Measurements from ENCODE around the gene IGF2BP2.

The IGF2BP2 gene

DNA sequence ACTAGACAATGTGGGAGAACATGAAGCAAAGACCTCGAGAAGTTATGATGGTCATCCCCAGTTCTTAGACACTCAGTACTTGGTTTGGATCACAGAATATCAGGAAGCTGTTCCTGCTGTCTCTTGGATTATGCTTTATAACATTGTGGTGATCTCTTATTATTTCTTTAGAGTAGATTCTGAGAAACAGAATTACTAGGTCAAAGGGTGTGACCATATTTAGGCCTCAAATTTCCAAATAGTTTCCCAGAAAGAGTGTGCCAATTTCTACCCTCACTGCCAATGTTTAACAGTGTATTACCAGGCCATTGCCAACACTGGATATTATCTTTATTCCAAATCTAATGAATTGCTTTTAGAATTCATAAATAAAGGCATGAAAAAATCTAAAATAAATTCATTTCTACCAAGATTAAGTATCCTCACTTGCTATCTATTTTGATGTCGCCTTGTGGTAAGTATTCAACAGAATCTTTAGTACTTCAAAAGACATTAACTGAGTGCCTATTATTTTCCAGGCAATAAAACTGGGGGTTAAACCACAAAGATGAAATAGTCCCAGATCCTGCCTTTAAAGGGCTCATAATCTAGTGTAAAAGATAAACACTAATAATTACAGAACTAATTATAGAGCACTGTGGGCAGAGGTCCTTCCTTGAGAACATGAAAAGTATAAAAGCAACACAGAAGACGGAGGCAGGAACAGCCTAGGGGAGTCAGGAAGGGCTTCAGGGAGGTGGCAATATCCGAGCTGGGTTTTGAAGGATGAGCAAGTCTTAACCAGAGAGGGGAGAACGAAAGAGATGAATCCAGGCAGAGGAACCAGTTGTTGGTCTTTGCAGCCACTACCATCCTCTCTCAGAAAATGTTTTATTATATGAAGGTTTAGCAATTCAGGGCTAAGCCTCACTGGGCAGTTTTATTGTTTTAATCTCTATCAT, 86.8 kb downstream of the IGF2BP2 start:
- DNase-seq (ENCODE audit: low read depth in 2 of 2) = no peak

DNA sequence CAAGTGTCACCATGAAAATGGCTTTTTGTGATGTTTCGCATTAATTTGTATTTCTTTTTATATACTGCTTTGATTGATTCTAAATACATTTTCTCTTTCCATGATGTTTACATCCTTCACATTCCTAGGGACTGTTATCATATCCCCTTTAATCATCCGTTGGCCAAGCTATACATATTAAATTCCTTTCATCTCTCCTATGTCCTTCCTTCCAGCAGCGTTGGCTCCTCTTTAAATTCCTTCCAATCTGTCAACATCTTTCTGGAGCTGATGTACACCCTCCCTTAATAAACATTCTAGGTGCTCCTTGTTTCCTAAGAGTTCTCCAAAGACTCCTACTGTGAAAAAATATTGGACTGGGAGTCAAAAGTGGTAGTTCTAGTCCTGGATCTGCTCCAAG, 87.8 kb downstream of the IGF2BP2 start:
- no peak for DNase-seq (ENCODE audit: low read depth in 2 of 2)

DNA sequence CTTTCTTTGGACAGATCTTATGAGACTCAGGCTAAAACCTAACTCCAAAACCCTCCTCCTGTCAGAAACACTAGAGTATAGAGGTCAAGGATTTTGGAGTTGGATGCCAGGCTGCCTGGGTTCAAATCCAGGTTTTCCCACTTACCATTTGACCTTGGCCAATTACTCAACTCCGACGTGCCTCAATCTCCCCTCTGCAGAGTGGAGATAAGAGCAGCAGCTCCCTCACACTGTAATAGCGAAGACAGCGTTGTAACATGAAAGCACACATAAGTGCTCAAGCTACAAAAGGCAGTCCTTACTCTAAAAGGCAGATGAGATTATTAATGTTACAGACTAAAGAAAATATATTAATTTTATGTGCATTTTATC, 90.1 kb downstream of the IGF2BP2 start:
- DNase-seq (ENCODE audit: low read depth in 2 of 2) = no peak

DNA sequence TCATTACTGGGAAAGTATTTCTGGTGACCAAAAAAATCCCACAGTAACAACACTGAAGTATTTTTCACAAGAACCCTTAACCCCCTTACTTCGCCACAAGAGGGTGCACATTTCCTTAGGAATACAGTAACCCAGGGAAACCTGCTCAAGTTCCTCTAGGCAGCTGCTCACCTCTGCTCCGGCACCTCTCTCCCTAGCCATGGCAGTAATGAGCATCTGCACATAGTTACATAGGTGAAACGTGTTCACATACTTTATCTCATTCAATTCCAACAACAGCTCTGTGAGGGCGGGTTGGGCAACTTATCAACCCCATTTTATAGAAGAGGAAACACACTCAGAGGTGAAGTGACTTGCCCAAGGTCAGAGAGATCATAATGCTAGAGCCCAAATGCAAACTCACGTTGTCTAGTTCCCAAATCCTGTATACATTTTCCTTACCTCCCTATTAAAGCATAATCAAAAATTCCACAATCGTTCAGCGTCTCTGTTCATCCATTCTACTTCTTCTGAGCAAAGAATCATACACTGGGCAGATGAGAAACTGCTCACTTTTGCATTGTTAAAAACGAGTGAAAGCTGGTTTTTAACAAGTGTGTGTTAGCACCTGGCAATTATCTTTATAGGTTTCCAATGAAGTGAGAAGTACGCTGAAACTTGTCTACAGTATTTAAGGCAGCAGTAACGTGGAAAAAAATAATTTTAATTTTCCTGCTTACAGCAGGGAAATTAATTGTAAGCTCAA, 90.7 kb downstream of the IGF2BP2 start:
- no peak for DNase-seq (ENCODE audit: low read depth in 2 of 2)

DNA sequence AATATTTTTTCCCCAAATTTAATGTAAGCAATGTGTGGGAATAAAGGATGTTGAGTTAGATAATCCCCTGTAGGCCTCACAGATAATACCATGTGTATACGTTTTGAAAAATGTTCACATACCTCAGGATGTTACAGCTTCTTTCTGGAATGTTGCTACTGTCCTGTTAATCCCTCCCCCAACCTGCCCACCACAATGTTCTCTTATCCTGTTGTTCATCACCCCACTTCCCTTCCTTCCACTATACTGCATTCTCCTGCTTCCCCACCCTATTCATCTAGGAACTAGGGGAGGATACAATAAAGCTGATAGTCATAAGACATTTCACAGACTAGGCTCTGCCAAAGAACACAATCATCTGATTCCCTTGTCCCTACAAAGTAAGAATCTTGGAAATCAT, 92.1 kb downstream of the IGF2BP2 start:
- no peak for DNase-seq (ENCODE audit: low read depth in 2 of 2)

DNA sequence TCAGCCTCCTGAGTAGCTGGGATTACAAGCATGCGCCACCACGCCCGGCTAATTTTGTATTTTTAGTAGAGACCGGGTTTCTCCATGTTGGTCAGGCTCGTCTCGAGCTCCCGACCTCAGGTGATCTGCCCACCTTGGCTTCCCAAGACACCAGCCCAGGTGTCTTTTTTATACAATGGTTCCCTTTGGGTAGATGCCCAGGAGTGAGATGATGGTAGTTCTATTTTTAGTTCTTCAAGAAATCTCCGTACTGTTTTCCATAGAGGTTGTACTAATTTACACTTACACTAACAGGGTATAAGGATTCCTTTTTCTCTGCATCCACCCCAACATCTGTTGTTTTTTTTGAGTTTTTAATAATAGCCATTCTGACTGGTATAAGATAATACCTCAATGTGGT, 94.3 kb downstream of the IGF2BP2 start:
- DNase-seq (ENCODE audit: low read depth in 2 of 2) = no peak

DNA sequence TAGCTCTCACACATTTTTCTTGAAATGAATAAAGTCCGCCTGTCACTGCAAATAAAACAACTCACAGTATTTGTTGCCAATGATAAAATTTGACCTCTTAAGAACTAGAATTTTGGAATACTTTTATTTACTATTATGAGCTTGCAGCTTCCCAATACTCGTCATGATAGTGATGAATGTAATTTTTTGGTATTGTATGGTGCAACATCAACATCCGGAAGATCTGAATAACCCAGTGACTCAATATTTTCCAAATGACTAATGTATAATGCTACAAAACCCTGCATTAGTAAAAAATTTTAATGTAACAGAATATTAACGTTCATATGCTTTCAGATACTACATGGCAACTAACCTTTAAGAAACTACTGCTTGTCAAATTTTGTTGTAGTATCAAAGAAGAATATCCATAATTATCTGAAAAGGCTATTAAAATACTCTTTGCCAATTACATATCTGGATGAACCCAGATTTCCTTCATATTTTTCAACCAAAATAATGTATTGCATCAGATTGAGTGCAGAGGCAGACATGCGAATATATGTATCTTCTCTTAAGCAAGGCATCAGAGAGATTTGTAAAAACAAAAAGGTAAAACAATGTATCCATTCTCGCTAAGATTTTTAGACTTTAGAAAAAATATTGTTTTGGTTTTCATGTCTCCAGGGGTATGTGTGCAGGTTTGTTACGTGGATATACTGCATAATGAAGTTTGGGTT, 95.3 kb downstream of the IGF2BP2 start:
- no peak for DNase-seq (ENCODE audit: low read depth in 2 of 2)

DNA sequence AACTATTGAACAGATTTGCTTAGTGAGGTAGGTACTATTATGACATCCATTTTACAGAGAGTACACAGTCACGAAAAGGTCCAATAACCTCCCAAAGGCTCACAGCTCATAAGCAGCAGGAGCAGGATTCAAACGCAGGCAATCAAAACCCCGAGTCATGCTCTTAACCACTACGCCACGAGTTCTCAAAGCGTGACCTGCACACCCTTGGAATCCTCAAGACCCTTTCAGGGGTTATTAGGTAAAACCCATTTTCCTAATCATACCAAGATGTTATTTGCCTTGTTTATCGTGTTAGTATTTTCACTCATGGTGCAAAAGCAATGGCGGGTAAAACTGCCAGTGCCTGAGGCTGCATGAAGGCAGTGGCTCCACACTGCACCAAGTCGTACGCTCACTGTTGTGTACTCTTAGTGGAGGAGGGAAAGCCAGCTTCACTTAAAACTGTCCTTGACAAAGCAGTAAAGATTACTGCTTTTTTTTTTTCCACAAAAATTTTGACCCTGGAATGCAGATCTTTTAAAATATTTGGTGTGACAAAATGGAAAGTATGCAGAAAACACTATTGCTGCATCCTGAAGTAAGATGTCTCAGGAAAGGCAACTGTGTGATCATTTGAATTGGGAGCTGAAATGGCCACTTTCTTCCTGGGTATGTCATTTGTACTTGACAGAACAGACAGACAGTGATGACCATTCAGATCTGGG, 96.1 kb downstream of the IGF2BP2 start:
- no peak for DNase-seq (ENCODE audit: low read depth in 2 of 2)

DNA sequence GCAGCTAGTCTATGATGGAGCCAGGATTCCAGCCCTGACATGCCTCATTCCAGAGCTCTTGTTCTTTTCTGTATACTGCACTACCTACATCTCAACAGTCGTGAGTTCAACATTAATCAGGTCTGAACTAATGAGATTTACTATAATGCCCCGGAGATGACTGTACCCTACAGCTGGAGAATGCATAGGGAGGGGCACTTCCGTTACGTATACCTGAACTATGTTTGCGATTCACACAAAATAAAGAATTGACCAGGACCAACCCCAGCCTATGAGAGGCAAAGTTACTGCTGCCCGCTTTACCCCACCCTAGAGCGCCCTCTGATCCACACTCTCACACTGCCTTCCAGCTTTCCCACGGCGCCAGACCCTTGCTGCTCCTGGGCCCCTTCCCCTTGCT, 97.0 kb downstream of the IGF2BP2 start:
- no peak for DNase-seq (ENCODE audit: low read depth in 2 of 2)

DNA sequence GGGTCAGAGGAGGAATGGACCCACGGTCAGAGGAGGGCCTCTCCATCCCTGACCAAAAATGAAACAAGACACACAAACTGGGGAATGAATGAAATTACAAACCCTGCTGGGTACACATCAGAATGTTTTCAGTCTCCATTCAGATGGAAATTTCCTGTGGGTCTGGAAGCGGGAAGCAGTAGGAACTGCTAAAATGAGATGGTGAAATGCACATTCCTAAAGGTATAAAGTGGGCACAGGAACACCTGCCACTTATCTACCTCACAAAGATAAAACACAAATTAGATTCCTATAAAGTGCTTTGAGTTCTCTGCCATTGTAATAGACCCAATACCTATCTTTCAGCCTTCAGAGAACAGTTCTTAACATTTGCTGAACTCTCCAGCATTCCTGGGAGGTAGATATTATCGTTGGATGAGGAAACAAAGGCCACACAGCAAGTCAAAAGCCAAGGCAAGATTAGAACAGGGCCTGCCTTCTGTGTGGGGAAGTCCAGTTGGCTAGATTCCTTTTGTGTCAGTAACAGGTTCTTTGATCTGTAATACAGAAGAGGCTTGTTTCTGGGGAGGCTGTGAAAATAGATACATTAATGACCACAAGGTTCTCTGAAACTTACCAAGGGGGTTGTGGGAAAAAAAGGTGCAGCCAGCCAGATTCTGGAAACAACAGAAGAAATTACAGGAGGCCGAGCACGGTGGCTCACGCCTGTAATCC, 98.4 kb downstream of the IGF2BP2 start:
- no peak for DNase-seq (ENCODE audit: low read depth in 2 of 2)

DNA sequence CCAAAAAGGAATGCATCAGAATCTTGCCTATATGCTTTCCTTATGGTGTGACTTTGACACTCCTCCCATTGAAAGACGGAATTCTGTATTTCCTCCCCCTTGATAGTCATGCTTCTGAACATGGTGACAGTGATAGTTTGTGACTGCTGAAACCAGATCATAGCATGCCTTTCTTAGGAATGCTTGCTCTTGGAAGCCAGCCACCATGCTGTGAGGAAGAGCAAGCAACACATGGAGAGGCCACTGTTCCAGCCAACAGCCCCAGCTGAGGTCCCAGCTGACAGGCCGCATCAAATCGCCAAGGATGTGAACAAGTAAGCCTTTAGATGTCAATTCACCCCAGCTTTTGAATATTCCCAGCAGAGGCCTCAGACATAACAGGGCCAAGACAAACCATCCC, 100.1 kb downstream of the IGF2BP2 start:
- no peak for DNase-seq (ENCODE audit: low read depth in 2 of 2)

DNA sequence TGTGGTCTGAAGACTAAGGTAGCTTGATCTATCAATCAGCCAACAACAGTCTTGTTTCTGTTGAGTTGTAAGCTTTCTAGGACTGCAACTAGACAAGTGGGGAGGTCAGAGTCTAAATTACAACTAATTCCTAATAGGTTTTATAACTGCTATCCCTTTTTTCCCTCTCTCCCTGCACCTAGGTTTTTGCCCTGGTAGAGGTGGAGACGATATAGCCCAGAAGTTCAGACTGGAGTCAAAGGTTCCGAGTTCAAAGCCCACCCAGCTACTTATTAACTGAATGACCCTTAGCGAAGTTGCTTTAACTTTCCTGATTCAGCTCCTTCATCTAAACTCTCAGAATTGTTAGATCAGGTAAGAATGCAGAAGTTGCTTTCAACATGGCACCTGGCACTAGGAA, 100.6 kb downstream of the IGF2BP2 start:
- no peak for DNase-seq (ENCODE audit: low read depth in 2 of 2)

DNA sequence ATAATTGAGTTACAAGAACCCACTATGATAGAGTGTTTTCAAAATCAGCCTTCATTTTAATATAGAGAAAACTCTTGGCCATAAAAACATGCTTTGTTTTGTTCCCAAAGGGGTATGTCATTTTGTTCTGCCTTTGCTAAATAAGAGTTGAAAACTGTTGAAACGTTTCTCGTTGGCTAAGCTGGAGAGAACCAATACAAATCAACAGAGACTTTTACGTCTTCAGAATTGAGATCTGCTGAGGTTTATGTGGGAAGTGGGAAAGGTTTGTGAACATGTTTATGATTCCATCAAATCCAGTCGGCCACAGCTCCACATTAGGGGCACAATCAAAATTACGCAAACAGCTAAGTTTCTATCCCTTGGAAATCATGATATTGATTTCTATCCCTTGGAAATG, 102.0 kb downstream of the IGF2BP2 start:
- DNase-seq (ENCODE audit: low read depth in 2 of 2) = no peak

DNA sequence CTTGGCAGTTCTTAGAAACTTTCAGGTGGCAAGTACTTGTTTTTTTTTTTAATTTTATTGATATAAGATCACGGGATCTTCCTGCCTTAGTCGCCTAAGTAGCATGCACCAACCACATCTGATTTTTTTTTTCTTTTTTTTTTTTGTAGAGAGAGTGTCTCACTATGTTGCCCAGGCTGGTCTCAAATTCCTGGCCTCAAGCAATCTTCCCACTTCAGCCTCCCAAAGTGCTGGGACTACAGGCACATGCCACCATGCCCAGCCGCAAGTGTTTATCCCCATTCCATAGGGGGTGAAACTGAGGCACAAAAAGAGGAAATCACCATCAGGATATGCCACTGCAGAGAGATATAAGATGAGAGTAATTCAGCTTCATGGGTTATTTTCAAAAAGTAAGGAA, 102.9 kb downstream of the IGF2BP2 start:
- no peak for DNase-seq (ENCODE audit: low read depth in 2 of 2)

DNA sequence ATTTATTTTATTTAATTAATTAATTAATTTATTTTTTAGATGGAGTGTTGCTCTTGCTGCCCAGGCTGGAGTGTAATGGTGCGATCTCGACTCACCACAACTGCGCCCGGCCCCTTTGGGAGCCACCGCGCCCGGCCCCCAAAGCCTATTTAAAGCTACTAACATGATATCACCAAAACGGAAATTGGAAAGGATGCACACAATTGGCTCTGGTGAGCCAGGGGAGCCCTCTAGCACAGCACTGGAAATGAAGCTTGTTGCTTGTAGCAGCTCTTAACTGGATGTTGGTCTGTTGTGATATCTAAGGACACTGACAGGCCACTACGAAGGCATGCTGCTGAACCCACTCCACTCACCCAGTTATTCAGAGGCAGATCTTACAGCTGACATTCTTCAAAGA, 104.5 kb downstream of the IGF2BP2 start:
- DNase-seq (ENCODE audit: low read depth in 2 of 2) = no peak

DNA sequence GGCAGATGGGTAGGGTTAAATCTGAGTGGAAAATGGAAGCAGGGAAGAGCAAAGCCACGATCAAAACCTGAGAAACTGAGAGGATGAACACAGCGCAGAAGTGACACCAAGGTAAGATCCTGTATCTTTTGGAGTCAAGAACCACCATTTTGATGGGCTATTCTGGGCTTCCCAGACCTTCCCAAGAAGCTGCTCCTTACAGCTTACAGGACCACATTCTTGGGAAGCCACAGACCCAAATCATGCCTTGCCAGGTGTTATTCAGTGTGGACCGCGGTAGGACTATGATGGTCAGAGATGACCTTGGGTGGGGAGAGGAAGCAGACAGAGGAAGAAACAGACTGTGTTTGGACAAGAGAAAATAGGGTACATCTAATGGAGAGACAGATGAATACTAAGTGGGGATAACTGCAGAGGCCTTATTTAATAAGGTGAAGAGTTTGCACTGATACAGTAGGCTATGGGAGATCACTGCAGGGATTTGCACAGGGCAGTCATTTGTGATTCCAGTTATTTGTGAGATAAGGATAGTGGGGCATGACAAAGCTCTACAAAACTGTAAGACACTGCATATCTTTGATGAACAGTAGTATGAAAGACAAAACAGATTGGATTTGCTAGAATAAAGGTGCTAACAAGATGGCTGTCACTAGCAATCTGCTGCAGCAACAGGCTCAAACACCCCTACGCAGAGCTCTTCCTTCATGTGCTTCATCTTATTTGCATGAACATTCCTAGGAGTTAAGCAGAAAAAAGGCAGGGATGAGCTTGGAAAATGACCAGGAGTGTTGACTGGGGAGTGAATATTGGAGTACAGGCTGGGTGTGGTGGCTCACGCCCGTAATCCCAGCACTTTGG, 105.9 kb downstream of the IGF2BP2 start:
- DNase-seq (ENCODE audit: low read depth in 2 of 2) = no peak

DNA sequence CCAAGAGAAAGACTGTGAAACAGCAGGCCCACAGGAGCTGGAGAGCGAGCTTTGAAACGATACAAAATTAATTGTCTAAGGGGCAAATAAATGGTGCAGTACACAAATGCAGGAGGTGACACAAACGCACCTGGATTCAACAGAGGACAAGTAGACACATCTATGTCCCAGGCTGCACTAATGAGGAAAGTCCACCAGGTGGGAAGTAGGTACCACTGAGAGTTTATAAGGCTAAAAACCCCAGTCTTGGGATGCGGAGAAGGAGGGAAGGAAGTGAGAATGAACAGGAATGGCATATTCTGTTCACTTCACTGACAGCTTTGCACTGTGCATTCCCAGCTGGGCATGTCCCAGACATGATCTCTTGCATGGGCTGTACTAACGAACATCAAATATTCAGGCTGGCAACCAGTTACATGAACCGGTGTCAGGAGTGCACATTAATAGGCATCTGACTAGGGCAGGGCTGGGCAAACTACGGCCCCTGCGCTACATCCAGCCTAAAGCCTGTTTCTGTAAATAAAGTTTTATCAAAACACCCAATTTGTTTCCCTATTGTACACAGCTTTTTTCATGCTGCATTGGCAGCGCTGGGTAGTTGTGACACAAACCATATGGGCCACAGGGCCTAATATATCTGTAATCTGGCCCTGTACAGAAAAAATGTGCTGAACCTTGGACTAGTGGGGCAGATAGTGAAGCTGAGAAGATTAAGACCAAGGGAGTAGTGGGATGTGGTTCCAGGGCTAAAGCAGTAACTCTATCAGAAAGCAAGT, 107.0 kb downstream of the IGF2BP2 start:
- DNase-seq (ENCODE audit: low read depth in 2 of 2) = no peak

DNA sequence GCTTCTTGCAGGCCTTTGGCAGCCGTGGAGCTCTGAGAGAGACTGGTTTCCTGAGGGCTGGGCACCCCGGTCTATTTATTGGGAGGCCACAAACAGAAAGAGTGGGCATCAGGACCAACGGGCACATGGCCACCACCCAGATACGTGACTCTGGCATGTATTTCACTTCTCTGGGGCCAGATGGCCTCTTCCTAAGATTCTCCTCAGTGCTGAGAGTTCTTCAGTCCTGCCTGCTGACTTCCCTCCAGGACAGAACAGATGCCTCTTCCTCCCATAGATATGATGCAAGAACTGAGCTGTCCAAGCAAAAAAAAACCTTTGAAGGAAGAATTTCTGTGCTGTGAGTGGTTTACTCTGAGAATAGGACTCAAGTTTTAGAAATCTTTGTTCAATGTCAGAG, 107.7 kb downstream of the IGF2BP2 start:
- no peak for DNase-seq (ENCODE audit: low read depth in 2 of 2)

DNA sequence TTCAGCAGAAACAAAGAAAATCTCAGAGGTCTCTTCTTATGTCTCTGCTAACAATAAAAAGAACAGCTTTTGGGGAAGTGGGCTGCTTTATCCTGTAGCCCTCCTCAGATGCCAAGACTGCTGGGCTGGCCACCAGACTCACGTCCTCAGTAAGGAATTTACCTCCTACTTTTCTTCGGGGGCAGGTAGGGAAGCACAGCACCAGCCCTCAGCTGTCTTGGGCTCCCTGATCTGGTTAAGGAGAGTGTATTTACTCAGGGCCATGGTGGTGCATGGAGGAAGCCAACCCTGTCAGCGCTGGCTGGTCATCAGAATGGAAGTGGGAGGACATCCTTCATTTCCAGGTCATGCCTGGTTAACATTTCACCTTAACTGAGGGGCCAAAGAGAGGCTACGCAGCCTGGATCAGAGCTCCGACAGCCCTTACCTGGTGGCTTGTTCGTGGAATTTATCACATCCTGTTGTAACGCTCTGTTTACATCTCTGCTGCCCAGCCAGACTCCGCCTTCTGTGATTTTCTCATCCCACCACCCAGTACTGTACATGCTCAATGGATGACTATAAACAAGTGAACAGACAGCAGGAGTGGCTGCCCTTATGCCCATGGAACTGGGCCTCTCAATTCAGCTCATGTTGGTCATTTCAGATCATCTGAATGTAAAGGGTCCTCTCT, 108.3 kb downstream of the IGF2BP2 start:
- DNase-seq (ENCODE audit: low read depth in 2 of 2) = no peak

All from stimulated activated CD4-positive, alpha-beta T cell treated with anti-CD3 and anti-CD28 coated beads, Interleukin-1b, Interleukin-23, amount 100 ng/mL, for 1 hour (primary cell).